ENCODE results near the gene ZNF471. TPM values are rescaled to one million over a fixed set of nuclear protein-coding genes. Genes with fewer than 3 reads are reported as not detected.
A peak's percentile ranks its signal among the peaks of the same experiment; 100 is the strongest.

Gene ZNF471
- total RNA-seq: 4.2 TPM

GRCh38 chr19:56507446-56508289 lies at the start of gene ZNF471:
Gene ZNF471 (plus strand): TSS chr19:56507855. CDS start chr19:56511572, 3,717 bp downstream.
- peak within 1 kb of the TSS; percentile 59 to 63 for H3K4me3 ChIP-seq
- TF ChIP-seq POLR2AphosphoS5 (IDR thresholded peaks at IDR 0.05; ENCODE audit: insufficient read depth in 1 of 2, low read depth in 1 of 2) (peak; percentile 78 to 90), POLR2A (IDR thresholded peaks at IDR 0.05) (no peak), CTCF (IDR thresholded peaks at IDR 0.05) (no peak)
- H3K27me3 ChIP-seq: no peaks in the 10 kb centered on the region
- intact Hi-C loops (cut with DNase I): no loop called here
- H3K9me3 ChIP-seq: no peaks in the 10 kb centered on the region
- peak; percentile 95 to 96 for DNase-seq (ENCODE audit: extremely low spot score in 2 of 2)
- peaks cover 0 to 12% of the 10 kb centered on the region in 2 donors for H3K36me3 ChIP-seq
- H3K4me1 ChIP-seq: peaks cover 7% of the 10 kb centered on the region
- H3K27ac ChIP-seq: peak within 1 kb of the TSS; percentile 89

GRCh38 chr19:56474308-56474707 lies 33.3 kb upstream of the ZNF471 start:
- H3K4me1 ChIP-seq: peaks cover 17% of the 10 kb centered on the region
- H3K27ac ChIP-seq: no peak overlapping the region
- H3K27me3 ChIP-seq: no peaks in the 10 kb centered on the region
- no peak overlapping the region for H3K4me3 ChIP-seq
- intact Hi-C loops (cut with DNase I): loop anchor here (10.0 kb wide), 1 partner anchor 90 kb away; the partner anchor contains the start of gene ZNF470
- peaks cover 42% of the 10 kb centered on the region for H3K9me3 ChIP-seq
- DNase-seq (ENCODE audit: extremely low spot score in 2 of 2): no peak
- TF ChIP-seq CTCF (IDR thresholded peaks at IDR 0.05) (no peak), POLR2A (IDR thresholded peaks at IDR 0.05) (no peak), POLR2AphosphoS5 (IDR thresholded peaks at IDR 0.05; ENCODE audit: insufficient read depth in 1 of 2, low read depth in 1 of 2) (no peak)
- H3K36me3 ChIP-seq: peaks cover 0 to 42% of the 10 kb centered on the region in 2 donors

- intact Hi-C loops (cut with DNase I): loop anchor here (10.0 kb wide), 1 partner anchor 89 kb away; the partner anchor contains the start of gene ZNF470
- Histone ChIP-seq H3K4me3 (peak overlapping the region in 1 of 2 donors; percentile 54), H3K27ac (no peak overlapping the region), H3K27me3 (no peaks in the 10 kb centered on the region), H3K36me3 (peaks cover 0 to 25% of the 10 kb centered on the region in 2 donors), H3K4me1 (peaks cover 20% of the 10 kb centered on the region), H3K9me3 (peaks cover 26% of the 10 kb centered on the region)
- no peak for DNase-seq (ENCODE audit: extremely low spot score in 2 of 2)
- TF ChIP-seq CTCF (IDR thresholded peaks at IDR 0.05): no peak
Observed at GRCh38 chr19:56476093-56476492, 31.6 kb upstream of the ZNF471 start.

GRCh38 chr19:56476651-56477428 lies 30.8 kb upstream of the ZNF471 start, which contains the start of gene ZNF667:
Gene ZNF667 (minus strand): TSS chr19:56477345. CDS start chr19:56462370, 14,975 bp downstream.
- no peak for TF ChIP-seq POLR2A (IDR thresholded peaks at IDR 0.05)
- TF ChIP-seq POLR2AphosphoS5 (IDR thresholded peaks at IDR 0.05; ENCODE audit: insufficient read depth in 1 of 2, low read depth in 1 of 2): no peak
- no peak for TF ChIP-seq CTCF (IDR thresholded peaks at IDR 0.05)
- Histone ChIP-seq H3K4me3 (peak within 1 kb of the TSS; percentile 54 to 75), H3K27me3 (no peaks in the 10 kb centered on the region), H3K36me3 (peaks cover 0 to 18% of the 10 kb centered on the region in 2 donors), H3K27ac (peak within 1 kb of the TSS; percentile 68), H3K4me1 (peaks cover 20% of the 10 kb centered on the region), H3K9me3 (peaks cover 23% of the 10 kb centered on the region)
- intact Hi-C loops (cut with DNase I): loop anchor here (10.0 kb wide), 1 partner anchor 88 kb away; the partner anchor contains the start of gene ZNF470
- DNase-seq (ENCODE audit: extremely low spot score in 2 of 2): no peak

Measured in vagina (tissue), 2 donors.